ENCODE data around the gene IL18R1. TPM values are rescaled to one million over a fixed set of nuclear protein-coding genes. Genes with fewer than 3 reads are reported as not detected.

The IL18R1 gene
- polyA plus RNA-seq, 4 donors = 2.2 to 5.2 (median 3.9) TPM

- Histone ChIP-seq H3K9me3 (ENCODE audit: control insufficient read depth in 2 of 2, insufficient read depth in 1 of 2, low read depth in 1 of 2, low read length in 1 of 2) (no peaks in the 10 kb centered on the region), H3K27ac (ENCODE audit: low read depth in 1 of 3, low read length in 2 of 3) (no peak overlapping the region), H3K36me3 (ENCODE audit: control insufficient read depth in 3 of 3, insufficient read depth in 2 of 3, low read depth in 1 of 3, low read length in 3 of 3) (no peaks in the 10 kb centered on the region), H3K4me1 (ENCODE audit: control insufficient read depth in 3 of 3, insufficient read depth in 2 of 3, low read depth in 1 of 3, low read length in 2 of 3) (no peaks in the 10 kb centered on the region), H3K4me3 (ENCODE audit: low read depth in 1 of 3, low read length in 3 of 3) (no peak overlapping the region), H3K27me3 (ENCODE audit: control insufficient read depth in 3 of 3, insufficient read depth in 3 of 3, low read length in 3 of 3) (peaks cover 0 to 6% (median 0%) of the 10 kb centered on the region in 3 donors)
- DNase-seq = no peak
- 32 to 57% (median 42%) methylated on average over 3 of the region's 3 CpGs for WGBS, 3 donors
- no peak for FAIRE-seq
These were observed 17.9 kb upstream of the IL18R1 start for GRCh38 chr2:102337481-102338386.

- no peak for DNase-seq
- no peaks in the 10 kb centered on the region for H3K4me1 ChIP-seq (ENCODE audit: control insufficient read depth in 3 of 3, insufficient read depth in 2 of 3, low read depth in 1 of 3, low read length in 2 of 3)
- peaks cover 0 to 15% (median 0%) of the 10 kb centered on the region in 3 donors for H3K27me3 ChIP-seq (ENCODE audit: control insufficient read depth in 3 of 3, insufficient read depth in 3 of 3, low read length in 3 of 3)
- H3K36me3 ChIP-seq (ENCODE audit: control insufficient read depth in 3 of 3, insufficient read depth in 2 of 3, low read depth in 1 of 3, low read length in 3 of 3) = no peaks in the 10 kb centered on the region
- H3K27ac ChIP-seq (ENCODE audit: low read depth in 1 of 3, low read length in 2 of 3) = no peak overlapping the region
- 78 to 93% (median 84%) methylated on average over 7 of the region's 7 CpGs for WGBS, 3 donors
- no peak for FAIRE-seq
- H3K4me3 ChIP-seq (ENCODE audit: low read depth in 1 of 3, low read length in 3 of 3) = no peak overlapping the region
- H3K9me3 ChIP-seq (ENCODE audit: control insufficient read depth in 2 of 2, insufficient read depth in 1 of 2, low read depth in 1 of 2, low read length in 1 of 2) = no peaks in the 10 kb centered on the region
These were observed 14.8 kb upstream of the IL18R1 start for GRCh38 chr2:102340778-102341177.

DNA sequence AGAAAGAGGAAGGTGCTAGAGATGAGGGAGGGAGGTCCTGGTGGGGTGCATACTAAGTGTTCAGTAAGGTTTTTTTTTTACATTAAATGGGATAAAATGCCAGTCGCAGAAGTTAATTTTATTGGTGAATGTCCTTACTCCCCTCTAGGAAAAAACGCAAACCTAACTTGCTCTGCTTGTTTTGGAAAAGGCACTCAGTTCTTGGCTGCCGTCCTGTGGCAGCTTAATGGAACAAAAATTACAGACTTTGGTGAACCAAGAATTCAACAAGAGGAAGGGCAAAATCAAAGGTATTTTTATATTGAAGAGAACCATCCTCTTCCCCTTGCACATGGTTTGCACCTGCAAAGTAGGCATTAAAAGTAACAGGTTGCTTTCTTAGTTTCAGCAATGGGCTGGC, 12.7 kb upstream of the IL18R1 start:
- Histone ChIP-seq H3K27ac (ENCODE audit: low read depth in 1 of 3, low read length in 2 of 3) (no peak overlapping the region), H3K4me1 (ENCODE audit: control insufficient read depth in 3 of 3, insufficient read depth in 2 of 3, low read depth in 1 of 3, low read length in 2 of 3) (no peaks in the 10 kb centered on the region), H3K27me3 (ENCODE audit: control insufficient read depth in 3 of 3, insufficient read depth in 3 of 3, low read length in 3 of 3) (peaks cover 0 to 11% (median 0%) of the 10 kb centered on the region in 3 donors), H3K4me3 (ENCODE audit: low read depth in 1 of 3, low read length in 3 of 3) (no peak overlapping the region), H3K9me3 (ENCODE audit: control insufficient read depth in 2 of 2, insufficient read depth in 1 of 2, low read depth in 1 of 2, low read length in 1 of 2) (no peaks in the 10 kb centered on the region), H3K36me3 (ENCODE audit: control insufficient read depth in 3 of 3, insufficient read depth in 2 of 3, low read depth in 1 of 3, low read length in 3 of 3) (no peaks in the 10 kb centered on the region)
- DNase-seq (no peak), FAIRE-seq (no peak)
- WGBS, 3 donors = 62 to 74% (median 64%) methylated on average over 3 of the region's 3 CpGs

DNA sequence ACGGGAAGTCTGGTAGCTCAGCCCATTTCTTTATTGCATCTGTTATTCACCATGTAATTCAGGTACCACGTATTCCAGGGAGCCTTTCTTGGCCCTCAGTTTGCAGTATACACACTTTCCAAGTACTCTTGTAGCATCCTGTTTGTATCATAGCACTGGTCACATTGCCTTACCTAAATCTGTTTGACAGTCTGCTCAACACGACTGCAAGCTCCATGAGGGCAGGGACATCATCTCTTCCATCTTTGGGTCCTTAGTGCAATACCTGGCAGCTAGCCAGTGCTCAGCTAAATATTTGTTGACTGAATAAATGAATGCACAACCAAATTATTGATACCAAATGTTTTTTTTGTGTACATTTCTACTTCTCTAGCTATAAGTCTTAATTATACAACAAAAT, 11.2 kb upstream of the IL18R1 start:
- Histone ChIP-seq H3K27me3 (ENCODE audit: control insufficient read depth in 3 of 3, insufficient read depth in 3 of 3, low read length in 3 of 3) (peaks cover 0 to 11% (median 0%) of the 10 kb centered on the region in 3 donors), H3K4me3 (ENCODE audit: low read depth in 1 of 3, low read length in 3 of 3) (no peak overlapping the region), H3K27ac (ENCODE audit: low read depth in 1 of 3, low read length in 2 of 3) (no peak overlapping the region), H3K4me1 (ENCODE audit: control insufficient read depth in 3 of 3, insufficient read depth in 2 of 3, low read depth in 1 of 3, low read length in 2 of 3) (no peaks in the 10 kb centered on the region), H3K36me3 (ENCODE audit: control insufficient read depth in 3 of 3, insufficient read depth in 2 of 3, low read depth in 1 of 3, low read length in 3 of 3) (no peaks in the 10 kb centered on the region), H3K9me3 (ENCODE audit: control insufficient read depth in 2 of 2, insufficient read depth in 1 of 2, low read depth in 1 of 2, low read length in 1 of 2) (no peaks in the 10 kb centered on the region)
- DNase-seq = no peak
- FAIRE-seq = no peak
- WGBS, 3 donors = 74 to 88% (median 83%) methylated on average over 3 of the region's 3 CpGs

GRCh38 chr2:102345329-102345920, 10.2 kb upstream of the IL18R1 start:
- Histone ChIP-seq H3K27me3 (ENCODE audit: control insufficient read depth in 3 of 3, insufficient read depth in 3 of 3, low read length in 3 of 3) (peaks cover 0 to 11% (median 0%) of the 10 kb centered on the region in 3 donors), H3K4me3 (ENCODE audit: low read depth in 1 of 3, low read length in 3 of 3) (no peak overlapping the region), H3K36me3 (ENCODE audit: control insufficient read depth in 3 of 3, insufficient read depth in 2 of 3, low read depth in 1 of 3, low read length in 3 of 3) (no peaks in the 10 kb centered on the region), H3K4me1 (ENCODE audit: control insufficient read depth in 3 of 3, insufficient read depth in 2 of 3, low read depth in 1 of 3, low read length in 2 of 3) (no peaks in the 10 kb centered on the region), H3K9me3 (ENCODE audit: control insufficient read depth in 2 of 2, insufficient read depth in 1 of 2, low read depth in 1 of 2, low read length in 1 of 2) (no peaks in the 10 kb centered on the region), H3K27ac (ENCODE audit: low read depth in 1 of 3, low read length in 2 of 3) (no peak overlapping the region)
- 78 to 83% (median 79%) methylated on average over 4 of the region's 4 CpGs for WGBS, 3 donors
- FAIRE-seq (no peak), DNase-seq (no peak)

- H3K4me1 ChIP-seq (ENCODE audit: control insufficient read depth in 3 of 3, insufficient read depth in 2 of 3, low read depth in 1 of 3, low read length in 2 of 3) = no peaks in the 10 kb centered on the region
- no peaks in the 10 kb centered on the region for H3K36me3 ChIP-seq (ENCODE audit: control insufficient read depth in 3 of 3, insufficient read depth in 2 of 3, low read depth in 1 of 3, low read length in 3 of 3)
- H3K9me3 ChIP-seq (ENCODE audit: control insufficient read depth in 2 of 2, insufficient read depth in 1 of 2, low read depth in 1 of 2, low read length in 1 of 2) = no peaks in the 10 kb centered on the region
- DNase-seq (no peak), FAIRE-seq (no peak)
- peaks cover 0 to 15% (median 0%) of the 10 kb centered on the region in 3 donors for H3K27me3 ChIP-seq (ENCODE audit: control insufficient read depth in 3 of 3, insufficient read depth in 3 of 3, low read length in 3 of 3)
- no peak overlapping the region for H3K4me3 ChIP-seq (ENCODE audit: low read depth in 1 of 3, low read length in 3 of 3)
- 75 to 85% (median 84%) methylated on average over 7 of the region's 7 CpGs for WGBS, 3 donors
- H3K27ac ChIP-seq (ENCODE audit: low read depth in 1 of 3, low read length in 2 of 3) = no peak overlapping the region
These were observed 9.0 kb upstream of the IL18R1 start for GRCh38 chr2:102346381-102347130.

GRCh38 chr2:102350137-102350793, 5.3 kb upstream of the IL18R1 start:
- H3K4me3 ChIP-seq (ENCODE audit: low read depth in 1 of 3, low read length in 3 of 3) = no peak overlapping the region
- H3K9me3 ChIP-seq (ENCODE audit: control insufficient read depth in 2 of 2, insufficient read depth in 1 of 2, low read depth in 1 of 2, low read length in 1 of 2) = no peaks in the 10 kb centered on the region
- no peaks in the 10 kb centered on the region for H3K36me3 ChIP-seq (ENCODE audit: control insufficient read depth in 3 of 3, insufficient read depth in 2 of 3, low read depth in 1 of 3, low read length in 3 of 3)
- H3K4me1 ChIP-seq (ENCODE audit: control insufficient read depth in 3 of 3, insufficient read depth in 2 of 3, low read depth in 1 of 3, low read length in 2 of 3) = no peaks in the 10 kb centered on the region
- H3K27ac ChIP-seq (ENCODE audit: low read depth in 1 of 3, low read length in 2 of 3) = no peak overlapping the region
- DNase-seq = no peak
- no peak for FAIRE-seq
- peaks cover 0 to 9% (median 0%) of the 10 kb centered on the region in 3 donors for H3K27me3 ChIP-seq (ENCODE audit: control insufficient read depth in 3 of 3, insufficient read depth in 3 of 3, low read length in 3 of 3)
- WGBS, 3 donors = 32 to 63% (median 35%) methylated on average over 1 of the region's 1 CpG

- DNase-seq (no peak), FAIRE-seq (no peak)
- H3K27me3 ChIP-seq (ENCODE audit: control insufficient read depth in 3 of 3, insufficient read depth in 3 of 3, low read length in 3 of 3) = no peaks in the 10 kb centered on the region
- 3 to 8% (median 4%) methylated on average over 7 of the region's 7 CpGs for WGBS, 3 donors
- no peaks in the 10 kb centered on the region for H3K36me3 ChIP-seq (ENCODE audit: control insufficient read depth in 3 of 3, insufficient read depth in 2 of 3, low read depth in 1 of 3, low read length in 3 of 3)
- peaks cover 0 to 3% (median 3%) of the 10 kb centered on the region in 3 donors for H3K4me1 ChIP-seq (ENCODE audit: control insufficient read depth in 3 of 3, insufficient read depth in 2 of 3, low read depth in 1 of 3, low read length in 2 of 3)
- peak overlapping the region; percentile 62 to 90 (median 63) for H3K4me3 ChIP-seq (ENCODE audit: low read depth in 1 of 3, low read length in 3 of 3)
- no peaks in the 10 kb centered on the region for H3K9me3 ChIP-seq (ENCODE audit: control insufficient read depth in 2 of 2, insufficient read depth in 1 of 2, low read depth in 1 of 2, low read length in 1 of 2)
- H3K27ac ChIP-seq (ENCODE audit: low read depth in 1 of 3, low read length in 2 of 3) = peak overlapping the region; percentile 38 to 95 (median 89)
These were observed 751 bp downstream of the IL18R1 start for GRCh38 chr2:102356381-102356712.
